Astrocyte (in vitro differentiated cells and primary cell): ENCODE data around the gene EPS15. TPM values are rescaled to one million over a fixed set of nuclear protein-coding genes. Genes with fewer than 3 reads are reported as not detected.

Experiments
- DNase-seq: peaks from one replicate; pipeline ENCODE4 v3.0.0-alpha.2; 2010; ENCODE audit warnings: low read depth
- FAIRE-seq: peaks from 2 replicates; lab custom pipeline; 2011; peaks lifted over from hg19 to GRCh38; lab: Jason Lieb, UNC
- H2AFZ ChIP-seq: 2 replicates; pipeline ENCODE4 v1.6.0; 2012; ENCODE audit warnings: low read depth, low read length, inconsistent platforms
- H3K27ac ChIP-seq: 2 replicates; pipeline ENCODE4 v1.5.1; 2011; ENCODE audit warnings: low read depth, low read length, inconsistent platforms
- H3K27me3 ChIP-seq: 2 replicates; pipeline ENCODE4 v1.6.0; 2011; ENCODE audit warnings: low read length, inconsistent platforms; ENCODE audit not compliant: insufficient read depth
- H3K36me3 ChIP-seq: 2 replicates; pipeline ENCODE4 v1.5.1; 2011; ENCODE audit warnings: low read length, inconsistent platforms; ENCODE audit not compliant: insufficient read depth
- H3K4me1 ChIP-seq: 2 replicates; pipeline ENCODE4 v1.5.1; 2011; ENCODE audit warnings: low read length, inconsistent platforms; ENCODE audit not compliant: insufficient read depth
- H3K4me2 ChIP-seq: 2 replicates; pipeline ENCODE4 v1.6.0; 2012; ENCODE audit warnings: low read length, inconsistent platforms
- H3K4me3 ChIP-seq: 2 replicates; pipeline ENCODE4 v1.5.1; 2011; ENCODE audit warnings: low read depth, mild to moderate bottlenecking, low read length, inconsistent platforms; ENCODE audit not compliant: insufficient read depth
- H3K79me2 ChIP-seq: 2 replicates; pipeline ENCODE4 v1.6.0; 2012; ENCODE audit warnings: mild to moderate bottlenecking, low read length, inconsistent platforms; ENCODE audit not compliant: insufficient read depth
- H3K9ac ChIP-seq: 2 replicates; pipeline ENCODE4 v1.6.0; 2012; ENCODE audit warnings: mild to moderate bottlenecking, low read length, inconsistent platforms
- H3K9me3 ChIP-seq: 2 replicates; pipeline ENCODE4 v1.5.1; 2012; ENCODE audit warnings: low read depth, mild to moderate bottlenecking, low read length, inconsistent platforms; ENCODE audit not compliant: insufficient read depth
- H4K20me1 ChIP-seq: 2 replicates; pipeline ENCODE4 v1.6.0; 2012; ENCODE audit warnings: low read length, inconsistent platforms; ENCODE audit not compliant: insufficient read depth
- H3K27ac Mint-ChIP-seq: one replicate; pipeline ENCODE4 v1.8.0; 2021; ENCODE audit warnings: mild to moderate bottlenecking, mixed read lengths; ENCODE audit not compliant: unreplicated experiment
- H3K27me3 Mint-ChIP-seq: one replicate; pipeline ENCODE4 v1.8.0; 2021; ENCODE audit warnings: low read depth, mixed read lengths; ENCODE audit not compliant: unreplicated experiment
- H3K36me3 Mint-ChIP-seq: one replicate; pipeline ENCODE4 v1.8.0; 2021; ENCODE audit warnings: low read depth, mixed read lengths; ENCODE audit not compliant: unreplicated experiment
- H3K4me1 Mint-ChIP-seq: one replicate; pipeline ENCODE4 v1.8.0; 2021; ENCODE audit warnings: low read depth, mixed read lengths; ENCODE audit not compliant: unreplicated experiment
- H3K4me3 Mint-ChIP-seq: one replicate; pipeline ENCODE4 v1.8.0; 2021; ENCODE audit warnings: mild to moderate bottlenecking, moderate library complexity, mixed read lengths; ENCODE audit not compliant: unreplicated experiment
- H3K9me3 Mint-ChIP-seq: one replicate; pipeline ENCODE4 v1.8.0; 2021; ENCODE audit warnings: mild to moderate bottlenecking, mixed read lengths; ENCODE audit not compliant: unreplicated experiment
- EZH2 ChIP-seq: IDR thresholded peaks from 2 replicates; pipeline ENCODE4 v1.6.1; 2012; ENCODE audit warnings: mild to moderate bottlenecking, low read length, inconsistent platforms; ENCODE audit not compliant: insufficient read depth
- total RNA-seq: library from RNA; stranded (reverse); gene quantifications from 2 replicates; pipeline ENCODE4 v1.2.1, GENCODE V29; 2021
- TF ChIP-seq, protein P1 (sequence below): IDR thresholded peaks from 2 replicates; pipeline ENCODE4 v1.5.1; 2011; ENCODE audit warnings: low read depth, mild to moderate bottlenecking, inconsistent platforms, low read length, moderate library complexity; ENCODE audit not compliant: insufficient read depth

Gene EPS15
- total RNA-seq, 1 donor from 2014 or later = 70.6 TPM

- no peak overlapping the region for H3K4me2 ChIP-seq
- H2AFZ ChIP-seq = no peak overlapping the region
- no peaks in the 10 kb centered on the region for H4K20me1 ChIP-seq
- H3K9ac ChIP-seq = no peak overlapping the region
- DNase-seq = no peak
- Mint-ChIP-seq H3K27ac (peak overlapping the region; percentile 13), H3K27me3 (no peaks in the 10 kb centered on the region), H3K9me3 (no peaks in the 10 kb centered on the region), H3K4me3 (peak overlapping the region; percentile 88), H3K36me3 (peaks cover 2% of the 10 kb centered on the region), H3K4me1 (peaks cover 48% of the 10 kb centered on the region)
- H3K79me2 ChIP-seq = no peaks in the 10 kb centered on the region
- H3K9me3 ChIP-seq = no peaks in the 10 kb centered on the region
- no peak for FAIRE-seq
- H3K4me3 ChIP-seq = no peak overlapping the region
- TF ChIP-seq, protein P1, sequence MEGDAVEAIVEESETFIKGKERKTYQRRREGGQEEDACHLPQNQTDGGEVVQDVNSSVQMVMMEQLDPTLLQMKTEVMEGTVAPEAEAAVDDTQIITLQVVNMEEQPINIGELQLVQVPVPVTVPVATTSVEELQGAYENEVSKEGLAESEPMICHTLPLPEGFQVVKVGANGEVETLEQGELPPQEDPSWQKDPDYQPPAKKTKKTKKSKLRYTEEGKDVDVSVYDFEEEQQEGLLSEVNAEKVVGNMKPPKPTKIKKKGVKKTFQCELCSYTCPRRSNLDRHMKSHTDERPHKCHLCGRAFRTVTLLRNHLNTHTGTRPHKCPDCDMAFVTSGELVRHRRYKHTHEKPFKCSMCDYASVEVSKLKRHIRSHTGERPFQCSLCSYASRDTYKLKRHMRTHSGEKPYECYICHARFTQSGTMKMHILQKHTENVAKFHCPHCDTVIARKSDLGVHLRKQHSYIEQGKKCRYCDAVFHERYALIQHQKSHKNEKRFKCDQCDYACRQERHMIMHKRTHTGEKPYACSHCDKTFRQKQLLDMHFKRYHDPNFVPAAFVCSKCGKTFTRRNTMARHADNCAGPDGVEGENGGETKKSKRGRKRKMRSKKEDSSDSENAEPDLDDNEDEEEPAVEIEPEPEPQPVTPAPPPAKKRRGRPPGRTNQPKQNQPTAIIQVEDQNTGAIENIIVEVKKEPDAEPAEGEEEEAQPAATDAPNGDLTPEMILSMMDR = no peak
- no peak for TF ChIP-seq EZH2
- no peak overlapping the region for H3K27ac ChIP-seq
- H3K4me1 ChIP-seq = peaks cover 11% of the 10 kb centered on the region
- no peaks in the 10 kb centered on the region for H3K27me3 ChIP-seq
- H3K36me3 ChIP-seq = no peaks in the 10 kb centered on the region
These were observed 98.0 kb downstream of the EPS15 start for GRCh38 chr1:51420867-51421627.

- Histone ChIP-seq H3K9me3 (no peaks in the 10 kb centered on the region), H3K27ac (peak overlapping the region; percentile 28), H3K9ac (no peak overlapping the region), H3K27me3 (no peaks in the 10 kb centered on the region), H3K36me3 (no peaks in the 10 kb centered on the region), H3K4me2 (peak overlapping the region; percentile 38), H4K20me1 (no peaks in the 10 kb centered on the region), H2AFZ (no peak overlapping the region), H3K79me2 (no peaks in the 10 kb centered on the region), H3K4me1 (peaks cover 11% of the 10 kb centered on the region), H3K4me3 (no peak overlapping the region)
- Mint-ChIP-seq H3K4me3 (no peak overlapping the region), H3K27ac (peak overlapping the region; percentile 35), H3K4me1 (peaks cover 47% of the 10 kb centered on the region), H3K36me3 (peaks cover 2% of the 10 kb centered on the region), H3K9me3 (no peaks in the 10 kb centered on the region), H3K27me3 (no peaks in the 10 kb centered on the region)
- DNase-seq = no peak
- TF ChIP-seq, protein P1 = no peak
- TF ChIP-seq EZH2 = no peak
- FAIRE-seq = no peak
These were observed 100.6 kb downstream of the EPS15 start for GRCh38 chr1:51418384-51418959.
